OCI-LY1 (cell line): ENCODE data around the gene ZFP91.

ENCODE experiments used
- H2AFZ ChIP-seq: fragments of 200-600 bp; sonication (generic), shearing (Covaris generic); 2 replicates; pipeline ENCODE4 v1.6.0; 2014; ENCODE audit warnings: antibody characterized with exemption, mild to moderate bottlenecking, low read length
- H3F3A ChIP-seq: fragments of 200-600 bp; sonication (generic), shearing (Covaris generic); 2 replicates; pipeline ENCODE4 v1.6.0; 2014; ENCODE audit warnings: mild to moderate bottlenecking, antibody characterized with exemption, low read length, moderate library complexity; ENCODE audit not compliant: insufficient read depth
- H3K27ac ChIP-seq: fragments of 200-600 bp; sonication (generic); 2 replicates; pipeline ENCODE4 v1.5.1; 2014; ENCODE audit warnings: low read length, mixed run types, mild to moderate bottlenecking, low read depth; ENCODE audit not compliant: poor library complexity, severe bottlenecking
- H3K27me3 ChIP-seq: fragments of 200-600 bp; sonication (generic); 2 replicates; pipeline ENCODE4 v1.6.0; 2014; ENCODE audit warnings: antibody characterized with exemption, mild to moderate bottlenecking, low read length, moderate library complexity; ENCODE audit not compliant: insufficient read depth
- H3K36me3 ChIP-seq: fragments of 200-600 bp; sonication (generic); 2 replicates; pipeline ENCODE4 v1.6.1; 2014; ENCODE audit warnings: mild to moderate bottlenecking, antibody characterized with exemption, low read length, moderate library complexity, mixed read lengths; ENCODE audit not compliant: insufficient read depth
- H3K4me1 ChIP-seq: fragments of 200-600 bp; sonication (generic); 2 replicates; pipeline ENCODE4 v1.5.1; 2014; ENCODE audit warnings: mild to moderate bottlenecking, low read length, moderate library complexity; ENCODE audit not compliant: insufficient read depth, severe bottlenecking
- H3K4me2 ChIP-seq: fragments of 200-600 bp; sonication (generic), shearing (Covaris generic); 2 replicates; pipeline ENCODE4 v1.6.1; 2014; ENCODE audit warnings: low read length
- H3K4me3 ChIP-seq: fragments of 200-600 bp; sonication (generic); 2 replicates; pipeline ENCODE4 v1.5.1; 2014; ENCODE audit warnings: low read length, low read depth, mild to moderate bottlenecking, mixed read lengths; ENCODE audit not compliant: poor library complexity, severe bottlenecking
- H3K79me2 ChIP-seq: fragments of 200-600 bp; shearing (Covaris generic); 2 replicates; pipeline ENCODE4 v1.6.1; 2016; ENCODE audit warnings: mixed run types, low read length, mixed read lengths; ENCODE audit not compliant: insufficient read depth
- H3K9ac ChIP-seq: fragments of 200-600 bp; sonication (generic), shearing (Covaris generic); 2 replicates; pipeline ENCODE4 v1.6.1; 2014; ENCODE audit warnings: mild to moderate bottlenecking, low read length, mixed read lengths
- H3K9me2 ChIP-seq: fragments of 200-600 bp; sonication (generic), shearing (Covaris generic); 2 replicates; pipeline ENCODE4 v1.6.1; 2014; ENCODE audit warnings: low read depth, mild to moderate bottlenecking, low read length, mixed read lengths
- H3K9me3 ChIP-seq: fragments of 200-600 bp; shearing (Covaris generic); 2 replicates; pipeline ENCODE4 v1.6.1; 2014; ENCODE audit warnings: low read length, mixed read lengths
- H4K20me1 ChIP-seq: fragments of 200-600 bp; sonication (generic), shearing (Covaris generic); 2 replicates; pipeline ENCODE4 v1.6.0; 2016; ENCODE audit warnings: mild to moderate bottlenecking, low read length; ENCODE audit not compliant: insufficient read depth
- EZH2 ChIP-seq: fragments of 200-600 bp; sonication (generic), shearing (Covaris generic); IDR thresholded peaks from 2 replicates; pipeline ENCODE4 v1.8.0; 2017; ENCODE audit warnings: borderline replicate concordance, mixed run types, mild to moderate bottlenecking, antibody characterized with exemption, low read length, moderate library complexity, mixed read lengths
- TF ChIP-seq, protein P1 (sequence below): fragments of 200-600 bp; sonication (generic), shearing (Covaris generic); IDR thresholded peaks from 2 replicates; pipeline ENCODE4 v1.5.1; 2017; ENCODE audit warnings: mild to moderate bottlenecking, antibody characterized with exemption, low read length, moderate library complexity, mixed read lengths

ZFP91 gene

DNA sequence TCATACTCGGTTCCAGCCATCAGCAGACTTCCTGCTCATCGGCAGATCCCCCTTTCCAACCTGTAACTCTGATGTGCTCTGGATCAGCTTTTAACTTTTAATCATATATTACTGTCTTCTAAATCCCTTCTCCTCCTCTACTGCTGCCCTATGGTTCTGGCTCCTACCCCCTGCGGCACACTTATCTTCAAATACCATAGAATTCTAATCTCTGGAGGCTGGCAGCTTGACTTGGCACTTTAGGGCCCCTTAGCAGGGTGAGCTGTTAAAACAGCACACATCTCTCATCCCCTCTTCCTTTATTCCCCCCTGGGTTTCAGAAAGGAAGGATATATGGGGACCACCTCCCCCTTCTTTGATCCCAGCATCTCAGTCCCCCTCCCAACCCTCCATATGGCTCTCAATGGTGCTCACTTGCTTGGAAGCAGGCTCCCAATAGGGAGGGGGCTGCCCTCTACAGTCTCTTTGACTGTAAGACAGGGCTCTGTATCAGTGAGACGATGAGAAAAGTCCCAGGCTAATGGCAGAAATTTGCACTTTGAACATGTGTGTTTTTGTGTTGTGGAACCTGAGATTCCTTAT is 39.2 kb downstream of the ZFP91 start:
- Histone ChIP-seq H3K27ac (no peak overlapping the region), H4K20me1 (no peaks in the 10 kb centered on the region), H3K4me2 (no peak overlapping the region), H3K4me3 (no peak overlapping the region), H3K27me3 (no peaks in the 10 kb centered on the region), H2AFZ (no peak overlapping the region), H3K9ac (no peak overlapping the region), H3K36me3 (peaks cover 100% of the 10 kb centered on the region), H3K9me3 (no peaks in the 10 kb centered on the region), H3K79me2 (no peaks in the 10 kb centered on the region), H3K4me1 (no peaks in the 10 kb centered on the region), H3K9me2 (no peaks in the 10 kb centered on the region), H3F3A (no peaks in the 10 kb centered on the region)
- no peak for TF ChIP-seq EZH2
- TF ChIP-seq, protein P1, sequence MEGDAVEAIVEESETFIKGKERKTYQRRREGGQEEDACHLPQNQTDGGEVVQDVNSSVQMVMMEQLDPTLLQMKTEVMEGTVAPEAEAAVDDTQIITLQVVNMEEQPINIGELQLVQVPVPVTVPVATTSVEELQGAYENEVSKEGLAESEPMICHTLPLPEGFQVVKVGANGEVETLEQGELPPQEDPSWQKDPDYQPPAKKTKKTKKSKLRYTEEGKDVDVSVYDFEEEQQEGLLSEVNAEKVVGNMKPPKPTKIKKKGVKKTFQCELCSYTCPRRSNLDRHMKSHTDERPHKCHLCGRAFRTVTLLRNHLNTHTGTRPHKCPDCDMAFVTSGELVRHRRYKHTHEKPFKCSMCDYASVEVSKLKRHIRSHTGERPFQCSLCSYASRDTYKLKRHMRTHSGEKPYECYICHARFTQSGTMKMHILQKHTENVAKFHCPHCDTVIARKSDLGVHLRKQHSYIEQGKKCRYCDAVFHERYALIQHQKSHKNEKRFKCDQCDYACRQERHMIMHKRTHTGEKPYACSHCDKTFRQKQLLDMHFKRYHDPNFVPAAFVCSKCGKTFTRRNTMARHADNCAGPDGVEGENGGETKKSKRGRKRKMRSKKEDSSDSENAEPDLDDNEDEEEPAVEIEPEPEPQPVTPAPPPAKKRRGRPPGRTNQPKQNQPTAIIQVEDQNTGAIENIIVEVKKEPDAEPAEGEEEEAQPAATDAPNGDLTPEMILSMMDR, result peak; percentile 45

DNA sequence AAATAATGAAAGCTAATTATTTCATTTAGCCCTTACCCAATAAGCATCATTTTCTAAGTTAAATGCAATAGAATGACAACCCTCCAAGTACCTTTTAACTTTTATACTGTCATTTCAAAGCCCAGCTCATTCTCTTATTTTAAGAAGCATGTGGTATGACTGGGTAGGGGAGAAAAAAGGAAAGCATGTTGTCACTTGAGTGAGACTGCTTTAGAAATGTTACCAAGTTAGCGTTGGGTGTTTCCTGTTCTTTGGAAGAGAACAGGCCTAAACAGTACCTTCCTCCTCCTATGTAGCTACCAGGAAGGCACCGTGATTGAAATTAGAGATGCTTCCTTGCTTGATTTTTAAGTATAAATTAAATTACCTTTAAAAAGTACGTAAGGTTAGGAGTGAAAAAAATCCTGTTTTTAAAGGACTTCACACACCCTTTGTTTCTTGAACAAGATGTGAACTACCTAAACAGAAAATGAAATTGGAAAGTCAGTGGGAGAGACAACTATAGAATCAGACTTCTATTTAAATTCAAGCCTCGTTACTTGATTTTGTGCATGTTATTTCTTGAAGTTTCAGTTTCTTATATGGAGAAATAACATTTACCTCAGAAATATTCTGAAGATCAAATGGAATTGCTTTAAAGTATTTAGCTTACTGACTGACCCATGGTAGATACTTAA is 42.9 kb downstream of the ZFP91 start:
- H3F3A ChIP-seq, result no peaks in the 10 kb centered on the region
- no peaks in the 10 kb centered on the region for H4K20me1 ChIP-seq
- H3K9ac ChIP-seq, result no peak overlapping the region
- no peak overlapping the region for H3K4me3 ChIP-seq
- no peaks in the 10 kb centered on the region for H3K9me2 ChIP-seq
- H2AFZ ChIP-seq, result no peak overlapping the region
- no peak overlapping the region for H3K4me2 ChIP-seq
- H3K27me3 ChIP-seq, result no peaks in the 10 kb centered on the region
- no peak overlapping the region for H3K27ac ChIP-seq
- no peak for TF ChIP-seq EZH2
- TF ChIP-seq, protein P1, result no peak
- no peaks in the 10 kb centered on the region for H3K4me1 ChIP-seq
- H3K36me3 ChIP-seq, result peaks cover 95% of the 10 kb centered on the region
- no peaks in the 10 kb centered on the region for H3K9me3 ChIP-seq
- H3K79me2 ChIP-seq, result no peaks in the 10 kb centered on the region

DNA sequence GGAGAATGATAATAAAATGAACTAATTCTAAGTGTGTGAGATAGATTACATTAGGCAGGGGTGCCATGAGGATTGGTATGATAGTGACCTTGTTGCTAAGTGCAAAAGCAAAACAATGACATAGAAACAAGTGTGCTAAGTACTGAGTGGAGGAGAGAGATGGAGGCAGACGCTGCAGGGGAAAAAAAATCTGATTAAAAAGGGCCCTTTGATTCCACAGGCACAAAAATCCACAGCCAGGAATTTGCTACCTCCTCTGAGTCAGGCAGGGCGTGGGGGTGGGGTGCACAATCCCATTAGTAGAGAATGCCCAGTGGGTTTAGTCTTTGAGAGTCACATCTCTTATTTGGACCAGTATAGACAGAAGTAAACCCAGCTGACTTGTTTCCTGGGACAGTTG is 43.5 kb downstream of the ZFP91 start, which contains the start of gene CNTF:
CNTF (plus strand) TSS at position 322 of the 400 bp plus-strand sequence. CDS start 88 bp downstream, outside the sequence.
- no peaks in the 10 kb centered on the region for H3K9me2 ChIP-seq
- H3K4me1 ChIP-seq, result no peaks in the 10 kb centered on the region
- no peak within 1 kb of the TSS for H2AFZ ChIP-seq
- no peaks in the 10 kb centered on the region for H3K9me3 ChIP-seq
- H3K4me3 ChIP-seq, result no peak within 1 kb of the TSS
- no peaks in the 10 kb centered on the region for H3F3A ChIP-seq
- H3K36me3 ChIP-seq, result peaks cover 93% of the 10 kb centered on the region
- H4K20me1 ChIP-seq, result no peaks in the 10 kb centered on the region
- H3K27me3 ChIP-seq, result no peaks in the 10 kb centered on the region
- TF ChIP-seq, protein P1, result no peak
- no peak for TF ChIP-seq EZH2
- no peak within 1 kb of the TSS for H3K4me2 ChIP-seq
- H3K9ac ChIP-seq, result no peak within 1 kb of the TSS
- H3K79me2 ChIP-seq, result no peaks in the 10 kb centered on the region
- H3K27ac ChIP-seq, result no peak within 1 kb of the TSS
